Glomerular endothelial cell (primary cell): ENCODE measurements around the gene SERPINA5. TPM values are rescaled to one million over a fixed set of nuclear protein-coding genes. Genes with fewer than 3 reads are reported as not detected.

ENCODE experiments used
- DNase-seq: peaks from one replicate; pipeline ENCODE4 v3.0.0-alpha.2; 2011; ENCODE audit warnings: low read depth, low spot score; ENCODE audit errors: extremely low read depth
- total RNA-seq: library from RNA; depleted of rRNA; stranded (reverse); fragments of >200 nt; gene quantifications from 2 replicates; pipeline ENCODE4 v1.2.3, GENCODE V29; 2015

Gene SERPINA5
- total RNA-seq, 1 donor from 2014 or later: 1.1 TPM

- DNase-seq: no peak
These were observed 60.4 kb downstream of the SERPINA5 start for GRCh38 chr14:94641632-94641955.

Other genes starting within 250 kb of the SERPINA5 start
- not detected in 2 replicates for gene SERPINA2, start 214.7 kb upstream of the SERPINA5 start, total RNA-seq
- gene SERPINA1, start 192.8 kb upstream of the SERPINA5 start, total RNA-seq: 0.87 and 0.88 TPM in 2 replicates
- gene SERPINA11, start 128.6 kb upstream of the SERPINA5 start, total RNA-seq: not detected in 2 replicates
- not detected in 2 replicates for gene SERPINA9, start 105.2 kb upstream of the SERPINA5 start, total RNA-seq
- not detected in 2 replicates for gene SERPINA12, start 72.0 kb upstream of the SERPINA5 start, total RNA-seq
- not detected in 2 replicates for gene SERPINA4, start 20.0 kb upstream of the SERPINA5 start, total RNA-seq
- 0.10 and 0.29 TPM in 2 replicates for gene SERPINA3, start 31.0 kb downstream of the SERPINA5 start, total RNA-seq
- not detected in 2 replicates for gene GSC, start 188.7 kb downstream of the SERPINA5 start, total RNA-seq